HG03460 (cell line): Measurements from ENCODE around the gene AGXT2.
A peak's percentile ranks its signal among the peaks of the same experiment; 100 is the strongest.
"Not testable (repeated sequence)": the region's sequence is repeated elsewhere in the genome, so short reads cannot be mapped to it uniquely, and the experiment has no call there.

Experiments
- ATAC-seq: cut with Tn5 transposase; IDR thresholded peaks from one replicate; pipeline ENCODE4 v1.9.1; 2021; ENCODE audit not compliant: unreplicated experiment

Gene AGXT2

DNA sequence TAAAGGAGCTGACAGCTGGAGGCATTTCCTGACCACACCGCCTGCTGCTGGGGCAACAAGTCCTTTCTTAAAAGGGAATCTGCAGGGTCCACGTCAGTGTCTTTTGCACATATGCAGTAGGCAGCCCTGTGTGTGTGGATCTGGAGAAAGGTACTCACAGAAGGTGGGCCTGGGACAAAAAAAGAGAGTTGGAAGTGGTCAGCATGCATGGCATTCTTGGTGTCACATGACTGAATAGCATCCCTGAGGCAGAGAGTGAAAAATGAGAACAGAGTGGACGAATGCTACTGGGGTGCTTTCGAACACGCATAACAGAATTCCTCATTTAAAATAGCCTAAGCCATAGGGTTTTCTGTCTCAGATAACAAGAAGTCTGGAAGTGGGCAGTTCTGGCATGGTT, 71.4 kb downstream of the AGXT2 start:
- no peak for ATAC-seq

DNA sequence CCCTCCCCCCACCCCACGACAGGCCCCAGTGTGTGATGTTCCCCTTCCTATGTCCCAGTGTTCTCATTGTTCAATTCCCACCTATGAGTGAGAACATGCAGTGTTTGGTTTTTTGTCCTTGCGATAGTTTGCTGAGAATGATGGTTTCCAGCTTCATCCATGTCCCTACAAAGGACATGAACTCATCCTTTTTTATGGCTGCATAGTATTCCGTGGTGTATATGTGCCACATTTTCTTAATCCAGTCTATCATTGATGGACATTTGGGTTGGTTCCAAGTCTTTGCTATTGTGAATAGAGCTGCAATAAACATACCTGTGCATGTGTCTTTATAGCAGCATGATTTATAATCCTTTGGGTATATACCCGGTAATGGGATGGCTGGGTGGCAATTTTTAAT, 76.1 kb downstream of the AGXT2 start:
- not testable (repeated sequence) for ATAC-seq

GRCh38 chr5:34970552-34970951, 77.2 kb downstream of the AGXT2 start:
- no peak for ATAC-seq

DNA sequence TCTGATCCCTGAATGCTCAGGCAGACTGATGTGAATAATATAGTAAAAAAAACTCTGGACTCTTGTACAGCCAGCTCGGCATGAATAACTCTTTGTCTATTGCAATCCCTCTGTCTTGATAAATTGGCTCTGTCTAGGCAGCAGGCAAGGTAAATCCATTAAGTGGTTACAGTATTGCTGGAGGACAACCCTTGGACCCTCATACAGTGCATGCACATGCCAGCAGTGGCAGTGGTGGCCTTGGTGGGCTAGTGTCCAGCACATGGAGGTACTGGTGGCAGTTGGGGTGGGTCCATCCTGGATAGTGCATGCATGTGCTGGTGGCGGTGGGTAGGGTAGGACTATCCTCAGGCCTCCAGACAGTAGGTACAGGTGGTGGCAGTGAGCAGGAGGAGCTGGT, 79.5 kb downstream of the AGXT2 start:
- ATAC-seq: no peak

DNA sequence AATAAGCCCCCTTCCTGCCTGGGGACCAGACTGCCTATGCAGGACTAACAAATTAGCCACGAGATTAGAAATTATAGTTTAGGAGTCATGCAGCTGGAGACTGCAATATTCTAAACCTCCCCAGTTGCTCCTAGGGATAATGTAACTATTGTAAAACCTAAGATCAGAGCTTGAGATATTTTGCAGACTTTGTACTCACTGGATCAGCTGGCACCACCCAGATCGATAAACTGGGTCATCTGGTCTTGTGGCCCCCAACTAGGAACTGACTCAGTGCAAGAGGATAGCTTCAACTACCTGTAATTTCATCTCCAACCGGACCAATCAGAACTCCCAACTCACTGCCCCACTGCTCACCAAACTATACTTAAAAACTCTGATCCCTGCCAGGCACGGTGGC, 80.2 kb downstream of the AGXT2 start:
- no peak for ATAC-seq

DNA sequence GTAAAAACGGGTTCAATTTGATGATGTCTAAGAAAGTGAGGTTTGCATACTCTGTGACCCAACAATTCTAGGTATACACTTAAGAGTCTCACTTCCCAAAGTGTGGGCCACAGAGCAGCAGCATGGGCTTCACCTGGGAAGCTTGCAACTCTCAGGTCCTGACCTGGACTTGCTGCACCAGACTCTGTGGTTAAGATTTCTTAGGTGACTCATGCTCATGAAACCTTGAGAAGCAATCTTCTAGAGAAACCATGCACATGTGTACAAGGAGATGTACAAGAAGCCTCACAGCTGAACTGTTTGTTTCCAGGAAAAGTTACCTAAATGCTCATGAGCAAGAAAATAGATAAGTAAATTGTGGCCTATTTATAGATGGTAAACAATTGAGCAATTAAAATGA, 88.4 kb downstream of the AGXT2 start:
- ATAC-seq: peak; percentile 92

- ATAC-seq: no peak
Measured at GRCh38 chr5:34957857-34958690, 89.7 kb downstream of the AGXT2 start.

GRCh38 chr5:34957321-34957720, 90.4 kb downstream of the AGXT2 start:
- no peak for ATAC-seq
